Activated CD4-positive, alpha-beta T cell treated with anti-CD3 and anti-CD28 coated beads for 36 hours (primary cell): ENCODE data around the gene RLN3. TPM values are rescaled to one million over a fixed set of nuclear protein-coding genes. Genes with fewer than 3 reads are reported as not detected.

Source experiments
- ATAC-seq: fragments of 200-7000 bp; cut with Tn5 transposase; one replicate; pipeline ENCODE4 v1.10.0; 2021; ENCODE audit warnings: mild to moderate bottlenecking, moderate library complexity
- CTCF ChIA-PET: fragments of 350-600 bp; sonication (Branson Sonifier 250); formaldehyde crosslinking; loops from one replicate; lab custom pipeline; 2021; ENCODE audit warnings: antibody characterized with exemption; lab: Charles Lee
- POLR2A ChIA-PET: fragments of 350-600 bp; sonication (Branson Sonifier 250); formaldehyde crosslinking; loops from one replicate; lab custom pipeline; 2021; ENCODE audit warnings: antibody characterized with exemption, inconsistent platforms; lab: Charles Lee
- DNase-seq: peaks from one replicate; pipeline ENCODE4 v3.0.0-alpha.2; 2020
- H3K27ac Mint-ChIP-seq: one replicate; pipeline ENCODE4 v1.8.0; 2021; ENCODE audit warnings: mixed read lengths
- H3K27me3 Mint-ChIP-seq: one replicate; pipeline ENCODE4 v1.8.0; 2021; ENCODE audit warnings: mixed read lengths
- H3K36me3 Mint-ChIP-seq: one replicate; pipeline ENCODE4 v1.8.0; 2021; ENCODE audit warnings: low read depth, mixed read lengths
- H3K4me1 Mint-ChIP-seq: one replicate; pipeline ENCODE4 v1.8.0; 2021; ENCODE audit warnings: mixed read lengths
- H3K4me3 Mint-ChIP-seq: one replicate; pipeline ENCODE4 v1.8.0; 2021; ENCODE audit warnings: mild to moderate bottlenecking, moderate library complexity, mixed read lengths
- H3K9me3 Mint-ChIP-seq: one replicate; pipeline ENCODE4 v1.8.0; 2021; ENCODE audit warnings: low read depth, mixed read lengths
- intact Hi-C, 2 experiments: fragments of 100-400 bp; cut with DNase I in 1 of 2; cut with micrococcal nuclease in 1 of 2; formaldehyde crosslinking; loops; one replicate each; pipeline versions ENCODE4 v1.14.2 to v1.15.1; 2022 to 2024; cut with DNase I, micrococcal nuclease
- total RNA-seq, 2 experiments: library from RNA; stranded (reverse); gene quantifications; one replicate each; pipeline ENCODE4 v1.2.3, GENCODE V29; 2021

Gene RLN3
- total RNA-seq, 2 experiments from 2014 or later: not detected

DNA sequence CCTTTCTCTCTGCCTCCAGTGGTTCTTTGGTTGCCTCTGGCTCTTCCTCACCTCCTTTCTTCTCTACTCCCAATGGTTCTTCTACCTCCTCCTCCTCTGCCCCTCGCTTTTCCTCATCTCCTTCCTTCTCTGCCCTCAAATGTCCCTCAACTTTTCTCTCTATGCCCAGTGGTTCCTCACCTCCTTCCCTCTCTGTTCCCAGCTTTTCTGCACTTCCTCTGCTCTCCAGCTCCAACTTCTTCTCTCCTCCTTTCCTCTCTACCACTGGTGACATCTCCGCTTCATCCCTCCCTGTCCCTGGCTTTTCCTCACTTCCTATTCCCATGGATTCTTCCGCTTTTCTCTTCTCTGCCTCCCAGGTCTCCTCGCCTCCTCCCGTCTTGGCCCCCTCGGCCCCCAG lies 26.2 kb downstream of the RLN3 start:
- Mint-ChIP-seq H3K27ac (no peak overlapping the region), H3K9me3 (peaks cover 4% of the 10 kb centered on the region), H3K27me3 (peaks cover 17% of the 10 kb centered on the region), H3K4me1 (peaks cover 16% of the 10 kb centered on the region), H3K36me3 (peaks cover 31% of the 10 kb centered on the region), H3K4me3 (no peak overlapping the region)
- ATAC-seq (no peak), DNase-seq (no peak)
- CTCF ChIA-PET: no interaction called here
- intact Hi-C loops: no loop called here
- POLR2A ChIA-PET: no interaction called here

GRCh38 chr19:14054721-14055120 lies 26.8 kb downstream of the RLN3 start:
- intact Hi-C loops: loop anchor here in 1 of 2 experiments (5.0 kb wide), 1 partner anchor 172 kb away; no protein-coding TSS in a partner anchor
- Mint-ChIP-seq H3K4me1 (peaks cover 16% of the 10 kb centered on the region), H3K9me3 (peaks cover 4% of the 10 kb centered on the region), H3K4me3 (no peak overlapping the region), H3K27ac (no peak overlapping the region), H3K27me3 (peaks cover 19% of the 10 kb centered on the region), H3K36me3 (peaks cover 30% of the 10 kb centered on the region)
- DNase-seq (no peak), ATAC-seq (no peak)
- ChIA-PET POLR2A (no interaction called here), CTCF (no interaction called here)

DNA sequence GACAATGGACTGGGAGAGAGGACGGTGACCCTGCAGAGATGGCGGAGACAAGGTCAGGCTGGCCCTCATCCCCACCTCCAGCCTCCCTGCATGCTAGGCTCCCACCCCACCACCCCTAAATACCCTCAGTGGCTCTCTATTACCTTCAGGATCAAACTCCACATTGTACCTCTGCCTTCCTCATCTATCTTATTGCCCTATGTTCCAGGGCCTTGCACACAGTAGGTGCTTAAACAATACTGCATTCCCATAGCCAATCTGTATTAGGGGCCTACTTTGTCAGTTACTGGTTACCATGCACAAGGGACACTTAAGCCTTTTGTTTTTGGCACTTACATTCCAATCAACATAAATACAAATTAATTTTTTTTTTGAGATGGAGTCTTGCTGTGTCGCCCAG lies 27.4 kb downstream of the RLN3 start:
- intact Hi-C loops: loop anchor here in 1 of 2 experiments (5.0 kb wide), 1 partner anchor 173 kb away; no protein-coding TSS in a partner anchor
- Mint-ChIP-seq H3K36me3 (peaks cover 24% of the 10 kb centered on the region), H3K27me3 (peaks cover 25% of the 10 kb centered on the region), H3K4me1 (peaks cover 16% of the 10 kb centered on the region), H3K4me3 (no peak overlapping the region), H3K9me3 (peaks cover 4% of the 10 kb centered on the region), H3K27ac (no peak overlapping the region)
- DNase-seq (no peak), ATAC-seq (no peak)
- POLR2A ChIA-PET: interaction anchor here (0.6 kb wide), 1 partner anchor 131 kb away, joined by 3 read pairs; no protein-coding TSS in a partner anchor
- CTCF ChIA-PET: interaction anchor here (2.8 kb wide), 1 partner anchor 23 kb away, joined by 6 read pairs; the partner anchor contains the start of gene IL27RA

GRCh38 chr19:14056069-14056666 lies 28.2 kb downstream of the RLN3 start:
- DNase-seq (no peak), ATAC-seq (no peak)
- Mint-ChIP-seq H3K9me3 (peaks cover 4% of the 10 kb centered on the region), H3K27ac (no peak overlapping the region), H3K27me3 (peaks cover 27% of the 10 kb centered on the region), H3K4me3 (no peak overlapping the region), H3K4me1 (peaks cover 16% of the 10 kb centered on the region), H3K36me3 (peaks cover 17% of the 10 kb centered on the region)
- ChIA-PET CTCF (interaction anchor here (0.5 to 2.8 kb wide), 4 partner anchors 10 to 177 kb away, joined by 3 to 9 read pairs (median 5); partner anchors contain the start of genes IL27RA and MISP3), POLR2A (interaction anchor here (0.6 kb wide), 1 partner anchor 132 kb away, joined by 3 read pairs; no protein-coding TSS in a partner anchor)
- intact Hi-C loops: loop anchor here in 1 of 2 experiments (5.0 kb wide), 1 partner anchor 174 kb away; no protein-coding TSS in a partner anchor

DNA sequence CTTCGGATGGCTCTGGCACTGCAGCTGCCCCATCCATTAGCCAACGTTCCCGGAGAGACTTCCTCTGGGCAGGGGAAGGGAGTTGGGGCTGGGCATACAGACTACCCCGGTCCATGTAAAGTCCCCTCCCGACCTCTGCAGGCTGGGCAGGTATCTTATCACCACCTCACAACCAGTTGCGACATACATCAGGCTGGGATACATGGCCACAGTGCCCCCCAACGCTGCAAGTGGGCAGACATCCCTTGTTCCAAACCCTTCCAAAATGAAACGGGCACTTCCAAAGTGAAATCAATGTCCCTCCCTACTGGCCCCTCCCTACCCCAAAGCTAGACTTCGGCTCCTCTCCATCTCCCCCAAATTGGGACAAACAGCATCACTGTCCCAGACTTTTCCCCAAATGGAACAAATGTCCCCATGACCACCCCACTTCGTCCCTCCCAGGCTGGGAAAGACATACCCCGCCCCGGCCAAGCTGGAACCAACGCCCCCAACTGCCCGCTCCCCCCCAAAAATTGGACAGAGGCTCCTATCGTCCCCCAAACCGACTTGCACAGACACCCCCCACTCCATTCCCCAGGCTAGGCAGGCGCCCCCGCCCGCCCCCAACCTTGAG lies 28.9 kb downstream of the RLN3 start:
- POLR2A ChIA-PET: interaction anchor here (0.7 kb wide), 1 partner anchor 223 kb away, joined by 3 read pairs; no protein-coding TSS in a partner anchor
- Mint-ChIP-seq H3K9me3 (peaks cover 4% of the 10 kb centered on the region), H3K36me3 (peaks cover 13% of the 10 kb centered on the region), H3K27ac (no peak overlapping the region), H3K4me1 (peaks cover 16% of the 10 kb centered on the region), H3K27me3 (peaks cover 31% of the 10 kb centered on the region), H3K4me3 (no peak overlapping the region)
- CTCF ChIA-PET: interaction anchor here (1.8 to 4.8 kb wide), 4 partner anchors 9 to 177 kb away, joined by 4 to 35 read pairs (median 8); partner anchors contain the start of genes IL27RA and MISP3
- intact Hi-C loops: loop anchor here in 1 of 2 experiments (5.0 kb wide), 1 partner anchor 175 kb away; no protein-coding TSS in a partner anchor
- ATAC-seq: no peak
- no peak for DNase-seq

DNA sequence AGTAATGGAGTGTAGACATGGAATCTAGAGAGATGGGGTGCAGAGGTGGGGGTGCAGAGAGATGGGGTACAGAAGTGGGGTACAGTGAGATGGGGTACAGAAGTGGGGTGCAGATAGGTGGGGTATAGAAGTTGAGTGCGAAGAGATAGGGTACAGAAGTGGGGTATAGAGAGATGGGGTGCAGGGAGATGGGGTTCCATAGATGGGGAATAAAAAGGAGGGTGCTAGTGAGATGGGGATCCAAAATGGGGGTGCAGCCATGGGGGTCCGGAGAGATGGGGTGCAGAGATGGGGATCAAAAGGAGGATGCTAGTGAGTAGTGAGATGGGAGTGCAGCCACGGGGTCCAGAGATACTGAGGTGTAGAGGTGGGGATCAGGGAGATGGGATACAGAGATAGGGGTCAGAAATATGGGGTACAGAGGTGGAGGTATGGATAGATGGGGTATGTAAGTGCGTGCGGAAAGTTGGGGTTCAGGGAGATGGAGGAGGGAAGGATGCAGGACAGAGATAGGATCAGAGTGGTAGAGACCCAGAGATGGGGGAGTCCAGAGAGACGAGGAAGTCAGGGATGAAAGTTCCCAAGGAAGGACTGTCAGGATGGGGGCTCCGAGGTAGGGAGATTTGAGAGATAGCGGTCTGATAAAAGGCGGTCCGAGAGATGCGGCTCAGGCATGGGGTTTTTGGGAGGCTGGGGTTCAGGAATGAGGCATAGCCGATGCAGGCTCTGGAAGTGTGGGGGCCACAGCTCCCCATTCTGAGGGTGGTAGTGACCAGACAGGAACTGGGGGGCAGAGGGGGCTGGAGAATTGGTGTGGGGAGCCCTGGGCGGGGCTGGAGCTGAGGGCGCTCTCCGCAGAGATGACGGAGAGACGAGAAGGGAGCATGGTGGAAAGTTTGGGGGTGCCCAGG lies 30.5 kb downstream of the RLN3 start:
- Mint-ChIP-seq H3K4me1 (peaks cover 16% of the 10 kb centered on the region), H3K36me3 (no peaks in the 10 kb centered on the region), H3K9me3 (no peaks in the 10 kb centered on the region), H3K27ac (no peak overlapping the region), H3K27me3 (peaks cover 31% of the 10 kb centered on the region), H3K4me3 (peak overlapping the region; percentile 50)
- CTCF ChIA-PET: interaction anchor here (0.6 to 4.8 kb wide), 18 partner anchors 8 to 310 kb away, joined by 3 to 49 read pairs (median 4); partner anchors contain the start of genes ASF1B, IL27RA and MISP3
- intact Hi-C loops: loop anchor here in 1 of 2 experiments (5.0 kb wide), 1 partner anchor 176 kb away; no protein-coding TSS in a partner anchor
- ATAC-seq (no peak), DNase-seq (no peak)
- POLR2A ChIA-PET: interaction anchor here (0.7 to 1.0 kb wide), 2 partner anchors 9 to 171 kb away, joined by 3 read pairs; no protein-coding TSS in a partner anchor

GRCh38 chr19:14059093-14059480 lies 31.1 kb downstream of the RLN3 start:
- peak; percentile 59 for ATAC-seq
- H3K36me3 Mint-ChIP-seq: no peaks in the 10 kb centered on the region
- H3K27ac Mint-ChIP-seq: no peak overlapping the region
- peaks cover 31% of the 10 kb centered on the region for H3K27me3 Mint-ChIP-seq
- peaks cover 16% of the 10 kb centered on the region for H3K4me1 Mint-ChIP-seq
- DNase-seq: peak; percentile 77
- POLR2A ChIA-PET: interaction anchor here (0.7 to 1.0 kb wide), 2 partner anchors 10 to 171 kb away, joined by 3 read pairs; no protein-coding TSS in a partner anchor
- H3K9me3 Mint-ChIP-seq: no peaks in the 10 kb centered on the region
- CTCF ChIA-PET: interaction anchor here (0.5 to 4.8 kb wide), 25 partner anchors 8 to 878 kb away, joined by 3 to 49 read pairs (median 4); partner anchors contain the start of genes ASF1B, IL27RA and MISP3
- intact Hi-C loops: loop anchor here in 1 of 2 experiments (5.0 kb wide), 1 partner anchor 177 kb away; no protein-coding TSS in a partner anchor
- peak overlapping the region; percentile 50 for H3K4me3 Mint-ChIP-seq

DNA sequence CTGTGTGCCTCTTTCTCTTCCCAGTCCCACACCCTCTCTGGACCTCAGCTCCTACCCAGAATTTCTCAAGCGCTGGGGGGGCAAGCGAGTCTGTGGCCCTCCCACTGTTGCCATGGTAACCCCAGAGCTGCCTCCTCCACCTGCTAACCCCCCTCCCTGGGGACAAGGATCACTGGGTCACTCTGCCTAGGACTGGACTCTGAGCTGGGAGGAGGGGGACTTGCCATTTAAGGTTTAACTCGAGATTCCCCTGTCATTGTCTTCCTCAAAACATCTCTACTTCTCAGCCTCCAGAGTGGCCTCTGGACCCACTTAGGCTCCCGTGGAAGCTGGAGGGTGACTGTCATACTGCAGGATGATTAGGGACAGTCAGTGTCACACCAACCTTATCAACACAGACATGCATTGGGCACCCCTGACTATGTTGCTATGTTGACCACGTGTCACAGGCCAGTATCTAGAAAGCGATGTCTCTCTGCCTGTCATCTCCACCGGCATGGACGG lies 31.8 kb downstream of the RLN3 start:
- Mint-ChIP-seq H3K36me3 (no peaks in the 10 kb centered on the region), H3K27me3 (peaks cover 31% of the 10 kb centered on the region), H3K27ac (no peak overlapping the region), H3K4me1 (peaks cover 16% of the 10 kb centered on the region), H3K4me3 (no peak overlapping the region), H3K9me3 (no peaks in the 10 kb centered on the region)
- DNase-seq: no peak
- ChIA-PET CTCF (interaction anchor here (0.5 to 4.8 kb wide), 28 partner anchors 9 to 879 kb away, joined by 3 to 49 read pairs (median 4); partner anchors contain the start of genes ASF1B, IL27RA and MISP3), POLR2A (interaction anchor here (0.6 to 1.0 kb wide), 2 partner anchors 10 to 193 kb away, joined by 3 read pairs; no protein-coding TSS in a partner anchor)
- ATAC-seq: no peak
- intact Hi-C loops: loop anchor here in 1 of 2 experiments (5.0 kb wide), 1 partner anchor 177 kb away; no protein-coding TSS in a partner anchor

DNA sequence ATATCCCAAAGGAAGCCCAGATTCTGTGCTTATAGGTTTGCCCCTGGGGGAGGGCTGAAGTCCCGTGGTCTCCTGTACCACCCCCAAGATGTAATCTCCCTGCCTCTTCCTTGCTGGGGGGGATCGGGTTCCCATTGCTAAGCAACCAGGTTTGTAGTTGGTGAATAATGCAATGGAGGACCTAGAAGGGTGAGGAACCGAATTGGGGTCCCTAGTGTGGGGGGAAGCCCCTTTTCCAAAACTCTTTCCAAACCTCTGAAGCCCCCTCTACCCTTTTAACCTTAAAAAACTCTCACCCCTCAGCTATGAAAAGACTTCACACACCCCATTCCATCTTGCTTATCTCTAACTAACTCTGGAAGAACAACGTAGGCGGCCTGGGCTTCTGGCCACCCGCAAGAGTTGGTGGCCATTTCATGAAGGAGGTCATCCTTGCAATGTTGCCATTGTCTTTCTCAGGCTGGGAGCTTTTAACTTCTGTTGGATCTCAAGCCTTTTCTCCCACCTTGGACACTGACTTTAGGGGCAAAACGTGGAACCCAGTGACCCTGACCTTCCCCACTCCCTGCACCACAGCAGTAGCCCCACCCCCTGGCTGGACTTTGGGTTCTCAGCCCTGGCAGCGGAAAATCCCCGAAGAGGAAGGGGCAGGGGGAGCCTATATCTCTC lies 33.3 kb downstream of the RLN3 start:
- peaks cover 31% of the 10 kb centered on the region for H3K27me3 Mint-ChIP-seq
- POLR2A ChIA-PET: interaction anchor here (1.0 kb wide), 1 partner anchor 75 kb away, joined by 4 read pairs; the partner anchor contains the start of gene ASF1B
- H3K27ac Mint-ChIP-seq: no peak overlapping the region
- ATAC-seq (no peak), DNase-seq (no peak)
- H3K4me3 Mint-ChIP-seq: no peak overlapping the region
- CTCF ChIA-PET: interaction anchor here (0.5 to 4.8 kb wide), 8 partner anchors 9 to 179 kb away, joined by 3 to 49 read pairs (median 4); partner anchors contain the start of gene MISP3
- H3K4me1 Mint-ChIP-seq: peaks cover 16% of the 10 kb centered on the region
- H3K9me3 Mint-ChIP-seq: no peaks in the 10 kb centered on the region
- H3K36me3 Mint-ChIP-seq: no peaks in the 10 kb centered on the region
- intact Hi-C loops: no loop called here
